DOHH2 (cell line): Measurements from ENCODE around the gene SLC6A8.

Experiments used
- H3F3A ChIP-seq: fragments of 200-600 bp; sonication (generic), shearing (Covaris generic); 2 replicates; pipeline ENCODE4 v1.6.0; 2016; ENCODE audit warnings: antibody characterized with exemption, mild to moderate bottlenecking; ENCODE audit not compliant: control insufficient read depth, insufficient read depth
- H3K27ac ChIP-seq: fragments of 200-600 bp; sonication (generic); 2 replicates; pipeline ENCODE4 v1.5.1; 2014; ENCODE audit warnings: low read depth, mild to moderate bottlenecking, low read length, moderate library complexity
- H3K27me3 ChIP-seq: fragments of 200-600 bp; sonication (generic); 2 replicates; pipeline ENCODE4 v1.6.1; 2014; ENCODE audit warnings: mild to moderate bottlenecking, low read length, mixed read lengths; ENCODE audit not compliant: control insufficient read depth
- H3K36me3 ChIP-seq: fragments of 200-600 bp; sonication (generic); 2 replicates; pipeline ENCODE4 v1.6.1; 2014; ENCODE audit warnings: mild to moderate bottlenecking, low read length, moderate library complexity, mixed read lengths; ENCODE audit not compliant: control insufficient read depth
- H3K4me1 ChIP-seq: fragments of 200-600 bp; sonication (generic); 2 replicates; pipeline ENCODE4 v1.6.1; 2014; ENCODE audit warnings: mild to moderate bottlenecking, low read length, mixed read lengths; ENCODE audit not compliant: control insufficient read depth
- H3K4me2 ChIP-seq: fragments of 200-600 bp; sonication (generic); 2 replicates; pipeline ENCODE4 v1.6.0; 2014; ENCODE audit warnings: mild to moderate bottlenecking, low read length, moderate library complexity
- H3K4me3 ChIP-seq: fragments of 200-600 bp; sonication (generic); 2 replicates; pipeline ENCODE4 v1.5.1; 2014; ENCODE audit warnings: mild to moderate bottlenecking, low read length, mixed read lengths
- H3K79me2 ChIP-seq: fragments of 200-600 bp; sonication (generic); 2 replicates; pipeline ENCODE4 v1.6.1; 2014; ENCODE audit warnings: mild to moderate bottlenecking, low read length, mixed read lengths; ENCODE audit not compliant: control insufficient read depth
- H3K9me2 ChIP-seq: fragments of 200-600 bp; sonication (generic); replicated peaks from 2 replicates; pipeline ENCODE4 v1.6.1; 2014; ENCODE audit warnings: mild to moderate bottlenecking, low read length, mixed read lengths; ENCODE audit not compliant: control insufficient read depth
- H3K9me3 ChIP-seq: fragments of 200-600 bp; sonication (generic); 2 replicates; pipeline ENCODE4 v1.6.1; 2014; ENCODE audit warnings: antibody characterized with exemption, low read length, mixed read lengths; ENCODE audit not compliant: control insufficient read depth, insufficient read depth
- H4K20me1 ChIP-seq: fragments of 200-600 bp; sonication (generic); 2 replicates; pipeline ENCODE4 v1.6.0; 2014; ENCODE audit warnings: low read depth, mild to moderate bottlenecking, antibody characterized with exemption, low read length, moderate library complexity; ENCODE audit not compliant: control insufficient read depth, insufficient read depth
- EZH2phosphoT487 ChIP-seq: fragments of 200-600 bp; sonication (generic); IDR thresholded peaks from 2 replicates; pipeline ENCODE4 v1.6.1; 2017; ENCODE audit warnings: borderline replicate concordance, mild to moderate bottlenecking, antibody characterized with exemption, low read length, moderate library complexity, mixed read lengths
- TF ChIP-seq, protein P1 (sequence below): fragments of 200-600 bp; sonication (generic); IDR thresholded peaks from one replicate; pipeline ENCODE4 v1.5.1; 2014; ENCODE audit warnings: antibody characterized with exemption, mild to moderate bottlenecking, low read depth, low read length; ENCODE audit not compliant: poor library complexity, severe bottlenecking

Gene SLC6A8

DNA sequence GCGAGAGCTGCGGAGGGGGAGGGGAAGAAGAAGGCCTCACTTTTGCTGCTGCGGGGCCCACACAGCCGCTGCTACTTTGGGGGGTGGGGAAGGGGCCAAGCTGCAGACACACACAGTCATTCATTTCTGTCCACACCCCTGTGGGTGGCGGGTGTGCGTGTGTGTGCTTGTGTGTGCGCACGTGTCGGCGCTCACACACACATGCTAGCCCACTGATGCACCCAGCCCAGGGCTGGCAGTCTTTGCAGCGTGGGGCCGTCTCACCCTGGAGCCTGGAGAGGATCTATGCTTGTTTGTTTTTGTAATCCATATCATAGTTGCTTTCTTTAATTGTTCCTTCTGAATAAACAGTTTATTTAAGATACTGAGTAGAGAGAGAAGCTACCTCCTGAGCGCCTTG is 36.8 kb upstream of the SLC6A8 start:
- no peaks in the 10 kb centered on the region for H3K9me3 ChIP-seq
- no peaks in the 10 kb centered on the region for H3K9me2 ChIP-seq
- H3K4me3 ChIP-seq = no peak overlapping the region
- no peaks in the 10 kb centered on the region for H3K4me1 ChIP-seq
- H3K27me3 ChIP-seq = peaks cover 8% of the 10 kb centered on the region; the same call in 1 of the 2 replicates
- TF ChIP-seq EZH2phosphoT487 = no peak
- no peaks in the 10 kb centered on the region for H4K20me1 ChIP-seq
- H3K36me3 ChIP-seq = no peaks in the 10 kb centered on the region
- H3K79me2 ChIP-seq = no peaks in the 10 kb centered on the region
- no peak overlapping the region for H3K4me2 ChIP-seq
- no peak overlapping the region for H3K27ac ChIP-seq
- no peaks in the 10 kb centered on the region for H3F3A ChIP-seq

DNA sequence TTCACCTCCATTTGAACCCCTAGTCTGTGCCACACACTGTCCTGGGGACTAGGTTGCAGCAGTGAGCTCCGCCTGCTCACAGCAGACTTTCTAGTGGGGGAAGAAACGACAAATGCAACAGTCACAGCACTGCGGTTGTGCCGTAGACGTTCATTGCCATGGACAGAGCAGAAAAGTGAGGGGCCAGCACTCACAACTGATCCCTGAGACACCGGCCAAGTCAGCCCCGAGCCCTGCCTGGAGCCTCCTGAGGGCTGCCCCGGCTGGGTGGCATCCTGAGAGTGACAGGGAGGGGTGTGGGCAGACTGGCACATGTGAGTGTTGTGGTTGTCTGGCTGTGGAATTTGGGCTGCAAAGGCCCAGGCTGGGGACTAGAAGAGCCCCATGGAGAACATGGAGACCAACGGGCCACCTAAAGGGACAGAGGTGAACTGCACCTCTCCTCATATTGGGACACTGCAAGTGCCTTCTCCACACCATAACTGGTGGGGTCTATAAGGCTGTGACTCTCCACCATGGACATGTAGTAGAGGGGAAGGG is 36.1 kb upstream of the SLC6A8 start:
- TF ChIP-seq EZH2phosphoT487 = no peak
- TF ChIP-seq, protein P1, sequence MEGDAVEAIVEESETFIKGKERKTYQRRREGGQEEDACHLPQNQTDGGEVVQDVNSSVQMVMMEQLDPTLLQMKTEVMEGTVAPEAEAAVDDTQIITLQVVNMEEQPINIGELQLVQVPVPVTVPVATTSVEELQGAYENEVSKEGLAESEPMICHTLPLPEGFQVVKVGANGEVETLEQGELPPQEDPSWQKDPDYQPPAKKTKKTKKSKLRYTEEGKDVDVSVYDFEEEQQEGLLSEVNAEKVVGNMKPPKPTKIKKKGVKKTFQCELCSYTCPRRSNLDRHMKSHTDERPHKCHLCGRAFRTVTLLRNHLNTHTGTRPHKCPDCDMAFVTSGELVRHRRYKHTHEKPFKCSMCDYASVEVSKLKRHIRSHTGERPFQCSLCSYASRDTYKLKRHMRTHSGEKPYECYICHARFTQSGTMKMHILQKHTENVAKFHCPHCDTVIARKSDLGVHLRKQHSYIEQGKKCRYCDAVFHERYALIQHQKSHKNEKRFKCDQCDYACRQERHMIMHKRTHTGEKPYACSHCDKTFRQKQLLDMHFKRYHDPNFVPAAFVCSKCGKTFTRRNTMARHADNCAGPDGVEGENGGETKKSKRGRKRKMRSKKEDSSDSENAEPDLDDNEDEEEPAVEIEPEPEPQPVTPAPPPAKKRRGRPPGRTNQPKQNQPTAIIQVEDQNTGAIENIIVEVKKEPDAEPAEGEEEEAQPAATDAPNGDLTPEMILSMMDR = peak; percentile 29
- no peaks in the 10 kb centered on the region for H3K9me3 ChIP-seq
- H3K4me3 ChIP-seq = no peak overlapping the region
- no peaks in the 10 kb centered on the region for H4K20me1 ChIP-seq
- H3K27ac ChIP-seq = no peak overlapping the region
- H3K4me1 ChIP-seq = no peaks in the 10 kb centered on the region
- H3K36me3 ChIP-seq = no peaks in the 10 kb centered on the region
- no peaks in the 10 kb centered on the region for H3K9me2 ChIP-seq
- H3K4me2 ChIP-seq = no peak overlapping the region
- H3F3A ChIP-seq = no peaks in the 10 kb centered on the region
- H3K27me3 ChIP-seq = 0 out of 2 replicates have a peak, but pooled peaks cover 2% of the 10 kb centered on the region
- no peaks in the 10 kb centered on the region for H3K79me2 ChIP-seq

DNA sequence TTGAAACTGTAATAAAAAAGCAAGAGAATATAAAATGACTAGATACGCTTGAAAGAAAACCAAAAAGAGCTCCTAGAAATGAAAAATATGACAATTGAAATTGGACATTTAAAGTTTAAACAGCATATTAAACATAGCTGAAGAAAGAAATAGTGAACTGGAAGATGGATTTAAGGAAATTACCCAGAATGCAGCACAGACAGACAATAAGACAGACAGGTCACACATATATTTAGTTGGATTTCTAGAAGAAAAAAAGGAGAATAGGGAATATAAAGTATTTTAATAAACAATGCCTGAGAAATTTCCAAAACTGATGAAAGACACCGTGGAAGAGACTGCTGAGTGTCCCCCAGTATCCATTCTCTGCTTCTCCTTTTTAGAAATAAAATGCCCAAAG is 34.2 kb upstream of the SLC6A8 start:
- Histone ChIP-seq H3K79me2 (no peaks in the 10 kb centered on the region), H3K4me3 (no peak overlapping the region), H4K20me1 (no peaks in the 10 kb centered on the region), H3K9me2 (no peaks in the 10 kb centered on the region), H3K27ac (no peak overlapping the region), H3K9me3 (no peaks in the 10 kb centered on the region), H3F3A (no peaks in the 10 kb centered on the region), H3K27me3 (no peaks in the 10 kb centered on the region), H3K4me1 (no peaks in the 10 kb centered on the region), H3K4me2 (no peak overlapping the region), H3K36me3 (no peaks in the 10 kb centered on the region)
- TF ChIP-seq, protein P1 = no peak
- no peak for TF ChIP-seq EZH2phosphoT487

DNA sequence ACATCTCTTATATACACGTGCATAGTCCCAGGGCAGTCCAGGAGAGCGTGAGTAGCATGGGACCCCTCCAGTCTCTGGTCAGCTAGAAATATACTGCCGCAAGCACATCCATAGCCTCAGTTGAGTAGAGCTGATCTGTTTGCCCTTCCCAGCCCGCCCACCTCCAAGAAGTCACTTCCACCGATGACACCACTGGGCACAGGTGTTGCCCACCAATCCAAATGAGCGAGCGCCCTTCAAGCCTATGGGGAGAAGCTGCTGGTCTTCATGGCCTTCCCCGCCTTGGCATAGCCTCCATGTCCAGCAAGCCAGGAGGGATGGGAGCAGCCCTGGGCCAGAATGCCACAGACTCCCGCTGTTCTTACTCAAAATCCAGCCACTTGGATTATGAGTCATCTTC is 30.6 kb upstream of the SLC6A8 start:
- Histone ChIP-seq H3K4me1 (no peaks in the 10 kb centered on the region), H3F3A (no peaks in the 10 kb centered on the region), H3K4me2 (no peak overlapping the region), H3K27ac (no peak overlapping the region), H3K9me2 (no peaks in the 10 kb centered on the region), H3K4me3 (no peak overlapping the region), H4K20me1 (no peaks in the 10 kb centered on the region), H3K27me3 (0 out of 2 replicates have a peak, but pooled peaks cover 4% of the 10 kb centered on the region), H3K79me2 (no peaks in the 10 kb centered on the region), H3K36me3 (no peaks in the 10 kb centered on the region), H3K9me3 (no peaks in the 10 kb centered on the region)
- TF ChIP-seq, protein P1 = no peak
- no peak for TF ChIP-seq EZH2phosphoT487
